SK-N-SH (cell line): ENCODE data around the gene KCTD12.

Experiments used
- CHD2 ChIP-seq: fragments of 150-350 bp; IDR thresholded peaks from 2 replicates; pipeline ENCODE4 v1.6.1; 2018; ENCODE audit warnings: low read length; ENCODE audit not compliant: partially characterized antibody
- CTCF ChIP-seq: fragments of 200-600 bp; sonication (generic); IDR thresholded peaks from 2 replicates; pipeline ENCODE4 v1.6.1; 2017; ENCODE audit warnings: antibody characterized with exemption, mild to moderate bottlenecking, moderate library complexity
- ELF1 ChIP-seq: IDR thresholded peaks from 2 replicates; pipeline ENCODE4 v1.4.0; 2012
- EP300 ChIP-seq, 2 experiments: IDR thresholded peaks; 2 replicates each; pipeline versions ENCODE4 v1.4.0 to v1.6.1; 2012; ENCODE audit warnings: borderline replicate concordance in 1 of 2, low read depth in 1 of 2, low read length in 1 of 2
- EZH2phosphoT487 ChIP-seq: fragments of 200-600 bp; sonication (generic); IDR thresholded peaks from 2 replicates; pipeline ENCODE4 v1.6.1; 2017; ENCODE audit warnings: low read depth, mixed run types, mild to moderate bottlenecking, antibody characterized with exemption, moderate library complexity, borderline replicate concordance
- FOXM1 ChIP-seq: IDR thresholded peaks from 2 replicates; pipeline ENCODE4 v1.4.0; 2012; ENCODE audit warnings: low read depth, mild to moderate bottlenecking
- GABPA ChIP-seq: IDR thresholded peaks from 2 replicates; pipeline ENCODE4 v1.4.0; 2012; ENCODE audit warnings: low read depth, mild to moderate bottlenecking
- MAX ChIP-seq: IDR thresholded peaks from 2 replicates; pipeline ENCODE4 v1.4.0; 2012; ENCODE audit warnings: low read depth
- RCOR1 ChIP-seq: fragments of 150-350 bp; IDR thresholded peaks from 2 replicates; pipeline ENCODE4 v1.6.1; 2017; ENCODE audit warnings: antibody characterized with exemption, low read length
- RFX5 ChIP-seq: IDR thresholded peaks from 2 replicates; pipeline ENCODE4 v1.6.1; 2012; ENCODE audit warnings: mild to moderate bottlenecking, improper control_type of control experiment, low read length
- SMC3 ChIP-seq: IDR thresholded peaks from 2 replicates; pipeline ENCODE4 v1.6.1; 2012; ENCODE audit warnings: low read depth, low read length, improper control_type of control experiment
- USF1 ChIP-seq: IDR thresholded peaks from 2 replicates; pipeline ENCODE4 v1.4.0; 2012; ENCODE audit warnings: low read depth, borderline replicate concordance
- TF ChIP-seq, protein P1 (sequence below): IDR thresholded peaks from 2 replicates; pipeline ENCODE4; 2012

DNA sequence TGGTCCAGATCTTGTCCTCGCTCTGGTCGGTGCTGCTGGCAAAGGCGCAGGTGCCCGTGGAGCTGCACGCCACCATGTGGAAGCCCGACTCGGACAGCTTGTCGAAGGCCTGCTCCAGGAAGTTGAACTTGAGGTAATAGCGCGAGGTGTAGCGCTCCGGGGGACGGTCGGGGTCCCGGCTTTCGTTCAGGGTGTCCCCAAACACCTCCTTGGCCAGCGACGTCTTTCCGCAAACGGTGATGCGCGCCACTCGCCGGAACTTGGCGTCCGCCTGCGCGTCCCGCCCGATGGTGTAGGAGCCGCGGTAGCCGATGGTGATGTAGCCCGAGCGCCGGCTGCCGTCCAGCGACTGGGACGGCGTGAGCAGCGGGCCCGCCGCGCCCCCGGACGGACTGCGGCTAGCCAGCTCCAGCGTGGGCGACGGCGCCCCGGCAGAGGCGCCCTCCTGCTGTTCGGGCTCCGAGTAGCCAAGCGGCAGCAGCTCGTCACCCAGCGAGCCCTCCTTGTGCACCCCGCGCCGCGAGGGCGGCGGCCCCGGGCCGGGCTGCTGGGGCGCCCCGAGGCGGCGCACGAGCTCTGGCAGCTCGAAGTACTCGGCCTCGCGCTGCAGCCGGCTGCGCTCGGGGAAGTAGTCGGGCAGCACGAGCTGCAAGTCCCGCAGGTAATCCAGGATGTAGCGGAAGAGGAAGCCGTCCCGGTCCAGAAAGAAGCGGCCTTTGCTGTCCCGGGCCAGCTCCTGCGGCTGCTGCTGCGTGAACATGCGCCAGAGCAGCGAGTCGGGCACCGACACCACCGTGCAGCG is 801 bp downstream of the KCTD12 start:
- TF ChIP-seq CHD2 (no peak), SMC3 (peak; percentile 64), CTCF (peak; percentile 50), EZH2phosphoT487 (no peak), RFX5 (no peak), ELF1 (no peak), EP300 (IDR thresholded peaks at IDR 0.05; ENCODE audit: borderline replicate concordance in 1 of 2, low read depth in 1 of 2, low read length in 1 of 2) (no peak), MAX (peak; percentile 79), FOXM1 (no peak), USF1 (no peak), GABPA (no peak), RCOR1 (no peak)
- TF ChIP-seq, protein P1, sequence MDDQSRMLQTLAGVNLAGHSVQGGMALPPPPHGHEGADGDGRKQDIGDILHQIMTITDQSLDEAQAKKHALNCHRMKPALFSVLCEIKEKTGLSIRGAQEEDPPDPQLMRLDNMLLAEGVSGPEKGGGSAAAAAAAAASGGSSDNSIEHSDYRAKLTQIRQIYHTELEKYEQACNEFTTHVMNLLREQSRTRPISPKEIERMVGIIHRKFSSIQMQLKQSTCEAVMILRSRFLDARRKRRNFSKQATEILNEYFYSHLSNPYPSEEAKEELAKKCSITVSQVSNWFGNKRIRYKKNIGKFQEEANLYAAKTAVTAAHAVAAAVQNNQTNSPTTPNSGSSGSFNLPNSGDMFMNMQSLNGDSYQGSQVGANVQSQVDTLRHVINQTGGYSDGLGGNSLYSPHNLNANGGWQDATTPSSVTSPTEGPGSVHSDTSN, result no peak
